GOT3 (cell line): ENCODE data around the gene CHMP4B.

Experiments used
- DNase-seq: peaks from one replicate; lab custom pipeline; 2025; ENCODE audit warnings: mixed read lengths; lab: John Stamatoyannopoulos, UW

CHMP4B gene

DNA sequence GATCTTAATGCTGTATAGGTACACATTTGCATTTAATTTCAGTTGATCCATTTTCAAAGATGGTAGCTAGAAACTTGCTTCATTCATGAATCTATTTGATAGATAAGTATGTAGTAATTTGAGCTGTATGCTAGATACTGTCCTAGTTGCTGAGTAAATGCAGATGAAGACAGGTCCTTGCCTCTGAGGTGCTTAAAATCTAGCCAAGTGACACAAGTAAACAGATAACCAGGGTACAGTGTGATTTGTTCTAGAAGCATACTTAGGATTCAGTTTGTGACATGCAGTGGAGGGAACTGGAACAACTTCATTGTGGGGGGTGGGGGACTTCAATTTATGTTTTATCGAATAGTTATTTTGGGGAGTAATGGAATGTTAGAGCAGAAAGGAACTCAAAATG lies 9.2 kb downstream of the CHMP4B start:
- no peak for DNase-seq

DNA sequence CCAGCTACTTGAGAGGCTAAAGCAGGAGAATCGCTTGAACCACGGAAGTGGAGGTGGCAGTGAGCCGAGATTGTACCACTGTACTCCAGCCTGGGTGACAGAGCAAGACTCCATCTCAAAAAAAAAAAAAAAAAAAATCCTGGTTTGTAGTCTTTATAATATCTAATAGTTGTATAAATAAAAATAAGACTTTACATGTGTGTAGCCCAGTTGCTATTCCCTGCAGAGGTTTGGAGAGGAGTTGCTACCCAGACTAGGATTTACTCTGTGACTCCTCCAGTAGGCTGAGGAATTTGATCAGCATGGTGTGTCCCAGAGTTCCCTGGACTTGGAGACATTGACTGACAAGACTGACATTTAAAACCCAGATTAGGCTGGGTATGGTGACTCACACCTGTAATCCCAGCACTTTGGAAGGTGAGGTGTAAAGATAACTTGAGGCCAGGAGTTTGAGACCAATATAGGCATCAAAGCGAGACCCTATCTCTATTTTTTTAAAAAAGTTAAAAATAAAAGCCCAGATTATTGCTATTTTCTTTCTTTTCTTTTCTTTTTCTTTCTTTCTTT lies 10.2 kb downstream of the CHMP4B start:
- no peak for DNase-seq

DNA sequence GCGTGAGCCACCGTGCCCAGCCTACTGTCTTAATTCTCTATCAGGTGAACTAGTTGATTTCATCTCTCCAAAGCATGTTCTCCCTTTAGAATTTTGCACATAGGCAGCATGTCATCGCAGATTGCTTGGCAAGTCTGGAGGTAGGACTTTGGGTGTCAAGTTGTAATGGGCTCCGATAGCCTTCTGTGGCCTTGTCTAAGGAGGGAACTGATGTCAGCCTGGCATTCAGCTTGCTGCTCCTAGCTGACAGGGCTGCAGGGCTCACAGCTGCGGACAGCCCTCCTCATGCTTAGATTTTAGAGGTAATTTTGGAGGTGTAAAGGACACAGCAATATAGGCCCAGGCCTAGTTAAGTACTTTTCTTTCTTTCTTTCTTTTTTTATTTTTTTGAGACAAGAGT lies 11.3 kb downstream of the CHMP4B start:
- no peak for DNase-seq

DNA sequence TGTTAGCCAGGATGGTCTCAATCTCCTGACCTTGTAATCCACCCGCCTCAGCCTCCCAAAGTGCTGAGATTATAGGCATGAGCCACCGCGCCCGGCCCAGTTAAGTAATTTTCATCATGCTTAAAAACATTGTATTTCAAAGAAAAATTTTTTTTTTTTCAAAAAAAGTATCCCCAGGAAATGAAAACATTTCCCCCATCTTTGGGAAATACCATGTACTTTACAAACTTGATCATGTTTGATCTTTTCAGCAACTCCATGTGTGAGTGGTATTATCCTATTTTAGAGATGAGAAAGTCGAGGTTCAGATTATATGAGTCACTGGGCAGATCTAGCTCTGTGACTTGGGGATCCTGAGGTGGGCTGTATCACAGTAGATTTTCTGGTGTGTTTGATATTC lies 11.8 kb downstream of the CHMP4B start:
- DNase-seq = no peak

DNA sequence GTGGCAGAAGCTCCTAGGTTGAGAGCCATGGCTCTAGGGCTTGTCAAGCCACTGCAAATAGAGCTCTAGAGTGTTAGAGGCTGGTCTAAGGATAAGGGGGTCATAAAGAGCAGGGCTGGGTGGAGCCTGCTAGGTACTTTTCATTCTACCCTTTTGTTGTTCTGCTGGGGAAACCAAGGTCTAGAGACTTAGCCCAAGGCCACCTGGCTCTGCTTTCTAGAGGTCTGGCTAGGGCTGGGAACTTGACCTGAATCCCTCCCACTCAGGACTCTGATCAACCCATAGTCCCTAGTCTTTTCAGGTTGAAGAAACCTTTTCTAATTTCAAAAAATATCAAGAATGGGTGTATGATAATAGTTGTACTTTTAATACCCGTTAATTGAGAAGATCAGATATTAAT lies 13.7 kb downstream of the CHMP4B start:
- no peak for DNase-seq

DNA sequence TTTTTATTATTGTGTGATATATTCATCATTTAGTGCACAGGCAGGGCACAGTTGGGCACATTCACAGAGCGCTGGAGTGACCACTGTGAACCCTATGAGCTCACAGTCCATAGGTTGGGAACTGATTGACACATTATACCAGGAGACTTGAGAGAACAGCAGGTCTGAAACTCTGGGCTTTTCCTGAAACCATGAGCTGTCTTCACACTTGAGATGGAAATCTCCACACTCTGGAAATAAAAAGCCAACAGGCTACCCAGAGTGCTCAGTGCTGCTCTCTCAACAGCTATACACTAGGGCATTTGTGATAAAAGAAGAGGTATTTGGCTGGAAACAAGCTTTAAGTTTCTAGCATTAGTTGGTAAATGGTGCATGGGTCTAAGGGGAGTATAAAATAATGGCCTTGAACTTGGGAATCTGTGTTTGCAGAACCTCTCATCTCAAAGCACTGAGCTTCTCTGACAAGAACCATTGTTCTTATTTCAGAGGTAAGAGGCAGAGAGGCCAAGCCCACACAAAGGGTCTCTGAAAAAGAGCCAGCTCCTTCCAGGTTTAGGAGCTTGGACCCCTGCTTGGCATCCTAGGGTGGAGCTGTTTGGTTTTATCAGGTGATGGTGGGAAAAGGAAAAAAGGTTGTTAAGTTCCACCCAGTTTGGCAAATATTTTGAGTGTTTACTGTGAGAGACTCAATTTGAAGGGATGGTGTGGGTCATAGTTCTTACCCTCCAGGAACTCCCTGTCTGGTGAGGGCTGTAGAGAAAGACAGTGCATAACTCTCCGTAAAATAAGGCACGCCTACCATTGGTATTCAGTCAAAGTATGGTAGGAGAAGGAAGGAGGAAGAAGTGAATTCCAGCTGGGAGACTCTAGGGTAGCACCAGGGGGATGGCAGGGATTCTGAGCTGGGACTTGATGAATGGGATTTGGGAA lies 14.5 kb downstream of the CHMP4B start:
- no peak for DNase-seq

DNA sequence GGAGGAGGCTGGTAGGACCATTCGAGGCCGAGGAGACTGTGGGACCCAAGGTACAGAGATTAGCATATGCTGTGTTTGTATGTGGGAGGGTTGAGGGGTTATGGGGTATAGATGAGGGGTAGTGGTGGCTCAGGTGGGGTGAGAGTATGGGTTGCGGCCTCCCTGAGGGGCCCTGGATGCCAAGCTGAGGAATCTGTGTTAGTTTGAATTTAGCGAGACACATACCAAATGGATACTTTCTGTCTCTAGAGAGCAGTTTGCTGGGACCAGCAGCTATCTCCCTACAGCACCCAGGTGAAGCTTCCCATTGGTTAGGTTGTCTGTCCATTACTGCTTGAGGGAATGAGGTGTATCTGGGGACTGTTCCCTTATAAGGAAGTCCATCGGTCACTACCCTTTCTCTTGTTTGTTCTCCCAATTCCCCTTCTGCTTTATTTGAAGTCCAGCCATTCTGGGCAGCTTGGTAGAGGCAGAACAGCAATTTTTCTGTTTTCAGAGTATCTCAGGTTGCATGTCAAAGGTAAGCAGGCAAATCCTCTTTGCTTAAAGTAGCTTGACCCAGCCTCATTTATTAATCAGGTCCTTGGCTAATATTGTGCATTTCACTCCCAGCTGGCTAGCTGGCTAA lies 15.2 kb downstream of the CHMP4B start:
- no peak for DNase-seq

DNA sequence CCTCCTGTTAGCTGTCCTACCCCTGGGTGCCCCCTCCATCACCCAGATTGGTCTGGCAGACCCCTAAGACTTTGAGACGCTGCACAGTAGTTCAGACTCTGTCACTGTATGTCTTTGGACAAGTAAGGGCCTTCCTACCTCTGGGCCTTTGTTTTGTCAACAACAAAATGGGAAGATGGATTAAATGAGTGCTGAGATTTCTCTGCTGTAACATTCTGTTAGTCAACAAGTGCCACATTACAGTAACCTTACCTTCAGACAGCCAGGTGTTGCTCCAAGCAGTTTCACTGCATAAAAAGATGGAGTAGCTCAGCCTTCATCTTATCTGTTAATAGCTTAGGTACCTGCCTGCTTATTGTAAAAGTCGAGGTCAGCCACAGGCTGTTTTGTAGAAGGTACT lies 16.0 kb downstream of the CHMP4B start:
- DNase-seq = no peak

DNA sequence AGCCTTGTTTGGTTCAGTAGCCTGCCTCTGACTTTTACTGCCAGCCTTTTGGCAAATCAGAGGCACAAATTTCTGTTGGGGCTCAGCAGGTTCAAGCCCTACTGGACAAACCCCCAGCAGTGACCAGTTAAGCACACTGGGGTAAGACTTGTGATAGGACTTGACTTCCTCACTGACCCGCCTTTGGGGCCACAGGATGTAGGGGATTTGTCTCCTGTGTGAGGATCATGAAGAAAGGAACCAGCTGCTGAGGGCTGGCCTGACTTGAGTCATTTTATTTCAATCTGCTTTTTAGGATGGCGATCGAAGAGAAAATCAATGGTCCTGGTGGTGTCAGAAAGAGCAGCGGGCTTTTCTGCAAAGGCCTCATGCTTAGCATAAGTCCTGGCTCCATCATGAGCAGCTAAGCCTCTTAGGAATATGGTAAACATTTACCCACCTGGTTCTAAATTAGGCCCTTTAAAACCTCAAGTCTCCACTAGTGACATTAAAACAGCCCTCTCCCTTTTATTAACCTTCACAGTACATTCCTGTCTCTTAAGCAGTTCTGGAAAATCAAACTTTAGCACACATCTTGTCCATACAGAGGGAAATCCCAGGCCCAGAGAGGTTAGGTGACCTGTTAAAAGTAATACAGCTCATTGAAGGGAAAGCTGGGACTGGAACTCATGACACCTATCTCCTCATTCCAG lies 16.6 kb downstream of the CHMP4B start:
- no peak for DNase-seq

DNA sequence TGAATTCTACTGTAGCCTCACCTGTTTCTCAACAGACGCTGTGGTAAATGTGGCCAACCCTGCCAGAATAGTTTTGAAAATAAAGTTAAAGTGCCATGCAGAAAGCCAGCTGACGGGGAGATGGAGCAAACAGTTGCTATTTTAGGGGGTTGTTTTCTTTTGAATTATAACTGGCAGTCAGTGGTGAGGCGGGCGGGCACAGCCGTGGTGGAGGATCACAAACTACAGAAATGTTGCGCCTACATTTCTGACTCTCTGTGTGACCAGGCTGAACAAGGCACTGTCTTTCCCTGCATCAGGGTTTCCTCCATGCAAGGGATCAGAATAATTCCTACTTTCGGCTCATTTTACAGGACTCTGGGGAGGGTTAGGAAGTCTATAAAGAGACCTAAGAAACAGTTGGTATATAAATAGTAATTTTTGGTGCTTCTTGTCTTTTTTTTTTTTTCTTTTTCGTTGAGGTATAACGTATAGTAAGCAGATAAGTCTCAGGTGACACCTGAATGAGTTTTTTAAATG lies 17.2 kb downstream of the CHMP4B start:
- no peak for DNase-seq

DNA sequence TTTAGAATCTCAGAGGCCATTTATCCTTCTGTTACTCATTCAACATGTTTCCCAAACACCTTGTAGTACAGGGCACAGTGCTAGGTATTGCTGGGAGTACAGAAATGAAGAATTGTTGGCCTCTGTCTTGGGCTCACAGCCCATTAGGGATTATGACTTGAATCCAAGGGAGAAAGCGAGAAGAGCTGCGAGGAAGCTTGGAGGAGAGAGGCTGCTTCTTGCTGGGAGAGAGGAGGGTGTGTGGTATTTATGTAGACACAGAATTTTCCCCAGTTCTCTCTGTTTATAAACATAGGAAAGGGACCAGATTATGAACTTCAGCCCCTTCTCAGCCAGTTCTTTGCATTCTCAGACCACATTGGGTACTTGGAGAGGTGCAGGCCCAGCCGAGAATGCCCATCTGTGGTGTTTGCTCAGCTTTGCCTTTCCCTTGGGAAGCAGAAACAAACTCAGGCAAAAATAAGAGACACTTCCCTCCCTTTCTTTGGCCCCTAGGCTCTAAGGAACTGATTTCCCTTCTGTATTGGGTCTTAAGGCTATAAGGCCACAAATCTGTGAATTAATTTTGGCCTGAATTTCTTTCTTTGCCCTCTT lies 17.9 kb downstream of the CHMP4B start:
- no peak for DNase-seq

DNA sequence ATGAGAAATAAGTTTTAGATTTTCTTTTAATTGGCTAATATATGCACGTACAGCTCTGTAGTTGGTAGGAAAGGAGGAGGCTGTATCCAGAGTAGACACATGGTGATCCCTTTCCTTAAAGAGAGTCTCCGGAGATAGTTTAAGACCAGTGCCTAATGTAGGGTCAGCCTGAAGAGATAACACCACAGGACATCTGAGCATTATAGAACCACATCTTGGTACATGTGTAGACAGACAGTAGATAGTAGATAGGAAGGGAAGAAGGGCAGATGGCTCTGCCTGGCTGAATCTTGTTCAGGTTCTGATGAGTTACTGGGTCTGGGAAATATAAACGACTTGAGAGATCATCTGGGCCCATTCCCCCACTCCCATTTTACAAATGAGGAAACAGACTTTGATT lies 18.5 kb downstream of the CHMP4B start:
- DNase-seq = no peak

DNA sequence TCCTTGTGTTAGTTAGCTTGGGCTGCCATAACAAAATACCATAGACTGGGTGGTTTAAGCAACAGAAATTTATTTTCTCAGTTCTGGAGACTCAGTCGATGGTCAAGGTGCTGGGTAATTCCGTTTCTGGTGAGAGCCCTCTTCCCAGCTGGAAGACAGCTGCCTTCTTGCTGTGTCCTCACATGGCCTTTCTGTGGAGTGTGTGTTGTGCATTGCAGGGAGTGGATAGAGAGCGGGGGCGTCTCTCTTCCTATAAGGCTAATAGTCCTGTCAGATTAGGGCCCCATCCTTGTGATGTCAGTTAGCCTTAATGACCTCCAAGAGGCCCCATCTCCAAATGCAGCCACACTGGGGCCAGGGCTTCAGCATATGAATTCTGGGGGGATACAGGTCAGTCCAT lies 19.2 kb downstream of the CHMP4B start:
- DNase-seq = no peak

DNA sequence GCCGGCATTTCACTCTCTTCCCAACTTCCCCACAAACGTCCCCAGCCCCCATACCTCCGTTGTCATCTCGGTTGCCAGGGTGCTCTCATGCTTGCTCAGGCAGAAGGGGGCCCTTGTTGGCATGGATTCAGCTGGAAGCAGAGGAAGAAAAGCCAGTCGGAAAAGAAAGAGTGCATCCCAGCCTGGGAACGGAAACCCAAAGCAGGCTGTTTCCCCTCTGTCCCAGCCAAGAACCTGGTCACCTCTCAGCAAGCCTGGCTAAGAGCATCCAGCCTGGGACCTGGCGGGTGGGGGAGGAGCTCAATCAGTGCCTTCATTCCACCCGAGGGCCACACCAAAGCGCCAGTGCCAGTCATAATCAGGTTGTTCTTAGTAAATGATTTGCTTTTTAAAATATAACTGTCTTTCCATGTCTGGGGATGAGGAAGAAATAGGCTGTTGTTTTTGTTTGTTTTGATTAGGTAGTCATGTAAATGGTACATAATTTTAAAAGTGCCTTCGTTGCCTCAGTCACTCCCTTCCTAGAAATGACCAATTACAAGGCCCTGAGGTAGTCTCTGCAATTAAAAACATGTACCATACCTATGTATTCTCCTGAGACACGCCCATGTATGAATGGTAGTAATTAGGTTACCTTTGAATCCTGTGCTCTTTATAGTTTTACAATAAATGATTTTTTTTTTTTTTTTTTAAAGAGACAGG lies 21.1 kb downstream of the CHMP4B start:
- no peak for DNase-seq

DNA sequence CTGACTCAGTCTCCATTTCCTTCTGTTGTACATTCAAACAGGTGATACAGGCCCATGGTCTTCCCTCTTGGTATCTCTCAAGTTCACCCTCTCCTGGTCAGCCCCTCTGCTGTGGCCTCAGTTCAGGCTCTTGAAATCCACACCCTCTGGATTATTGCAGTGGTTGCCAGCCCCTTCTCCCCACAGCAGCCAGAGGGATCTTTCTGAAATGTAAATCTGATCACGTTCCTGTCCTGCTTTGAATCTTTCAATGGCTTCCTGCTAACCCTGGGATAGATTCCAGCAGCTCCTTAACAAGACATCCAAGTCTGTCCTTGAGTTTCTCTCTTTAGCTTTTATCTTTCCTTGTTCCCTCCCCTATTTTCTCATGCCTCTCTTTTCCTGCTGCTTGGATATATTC lies 22.2 kb downstream of the CHMP4B start:
- no peak for DNase-seq

DNA sequence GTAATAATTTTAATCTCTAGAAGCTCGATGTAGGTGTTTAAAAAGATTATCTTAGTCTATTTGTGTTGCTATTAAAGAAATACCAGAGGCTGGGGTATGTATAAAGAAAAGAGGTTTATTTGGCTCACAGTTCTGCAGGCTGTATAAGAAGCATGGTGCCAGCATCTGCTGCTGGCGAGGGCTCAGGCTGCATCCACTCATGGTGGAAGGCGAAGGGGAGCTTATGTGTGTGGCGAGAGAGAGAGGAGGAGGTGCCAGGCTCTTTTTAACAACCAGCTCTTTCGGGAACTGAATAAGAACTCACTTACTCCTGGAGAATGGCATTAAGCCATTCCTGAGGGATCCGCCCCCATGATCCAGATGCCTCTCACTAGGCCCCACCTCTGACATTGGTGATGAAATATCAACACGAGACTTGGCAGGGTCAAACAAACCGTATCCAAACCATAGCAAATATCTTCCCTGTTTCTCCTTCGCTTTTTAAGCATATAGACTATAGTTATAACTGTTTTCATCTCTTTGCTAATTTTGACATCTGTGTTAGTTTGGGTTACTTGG lies 24.5 kb downstream of the CHMP4B start:
- no peak for DNase-seq

DNA sequence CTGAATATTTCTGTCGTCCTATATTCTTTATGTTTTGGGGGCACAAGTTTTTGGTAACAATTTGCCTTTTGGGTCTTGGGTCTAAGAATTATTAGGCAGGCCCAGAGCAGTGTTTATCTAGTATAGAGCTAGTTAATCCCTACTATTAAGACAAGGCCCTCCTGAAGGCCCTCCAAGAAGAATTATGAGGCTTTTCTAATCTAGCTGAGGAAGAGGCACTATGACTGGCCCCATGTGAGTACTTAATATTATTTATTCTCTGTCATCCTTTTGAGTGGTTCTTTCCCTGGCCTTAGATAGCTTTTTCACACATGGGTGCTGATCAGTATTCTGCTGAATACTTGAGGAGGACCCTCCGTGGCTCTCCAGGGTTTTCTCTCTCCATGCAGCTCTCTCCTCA lies 25.1 kb downstream of the CHMP4B start:
- no peak for DNase-seq

DNA sequence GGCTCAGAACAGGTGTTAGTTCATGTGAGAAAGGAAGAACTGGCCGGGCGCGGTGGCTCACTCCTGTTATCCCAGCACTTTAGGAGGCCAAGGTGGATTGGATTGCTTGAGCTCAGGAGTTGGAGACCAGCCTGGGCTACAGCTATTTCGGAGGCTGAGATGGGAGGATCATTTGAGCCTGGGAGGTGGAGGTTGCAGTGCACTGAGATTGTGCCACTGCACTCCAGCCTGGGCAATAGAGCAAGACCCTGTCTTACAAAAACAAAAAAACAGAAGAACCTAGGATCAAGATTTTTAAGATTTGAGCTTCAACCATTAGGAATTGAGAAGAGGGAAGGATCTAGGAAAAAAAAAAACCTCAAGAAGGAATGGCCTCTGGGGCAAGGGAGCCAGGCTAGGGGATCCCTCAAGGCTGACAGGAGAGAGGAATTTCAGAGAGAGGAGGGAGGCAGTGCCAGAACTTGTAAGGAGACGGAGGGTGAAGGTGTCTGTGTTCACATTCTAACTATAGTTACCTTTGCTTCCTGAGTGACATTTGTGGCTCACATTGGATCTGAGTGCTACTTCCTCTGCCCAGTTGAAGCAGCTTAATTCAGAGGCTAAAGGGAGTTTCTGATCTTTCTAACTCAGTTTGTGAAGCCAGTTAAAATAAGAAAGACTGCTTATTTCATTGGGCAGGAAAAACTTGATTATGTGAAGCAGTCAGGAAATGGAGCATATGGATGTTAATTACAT lies 26.1 kb downstream of the CHMP4B start:
- DNase-seq = no peak

DNA sequence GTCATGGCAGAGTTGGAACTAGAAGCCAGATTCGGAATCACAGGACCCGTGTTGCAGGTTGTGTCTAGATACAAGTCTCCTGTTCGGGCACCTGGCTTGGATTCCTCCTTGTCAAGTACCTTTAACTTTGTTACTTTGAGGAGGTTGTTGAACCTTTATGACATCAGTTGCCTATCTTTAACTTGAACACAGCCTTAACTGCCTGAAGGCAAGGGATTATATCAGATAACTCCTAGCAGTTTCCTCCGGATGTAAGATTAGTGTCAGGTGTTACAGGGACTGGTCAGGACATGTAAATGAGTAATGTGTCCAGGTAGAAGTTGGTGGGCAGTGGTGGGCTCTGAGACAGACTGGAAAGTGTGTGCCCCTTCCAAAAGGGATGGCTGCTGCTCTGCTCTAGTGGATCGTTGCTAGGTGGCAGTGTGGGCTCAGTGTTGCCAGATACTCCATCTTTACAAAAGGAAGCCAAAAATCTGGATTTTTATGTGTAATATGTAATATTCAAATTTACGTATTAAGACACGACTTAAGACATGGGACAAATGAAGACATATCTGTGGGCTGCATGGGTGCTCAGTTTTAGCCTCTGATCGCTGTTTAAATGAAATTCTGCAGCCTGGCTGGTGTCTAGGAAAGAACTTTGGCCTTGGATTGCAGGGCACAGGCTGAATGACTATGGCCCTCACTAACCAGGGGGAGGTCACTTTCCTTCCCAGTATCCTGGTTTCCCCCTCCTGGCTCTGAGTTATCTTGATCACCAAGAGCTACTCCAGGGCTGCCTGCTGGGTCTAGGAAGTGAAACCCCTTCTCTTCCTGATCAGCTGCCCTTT lies 27.1 kb downstream of the CHMP4B start:
- DNase-seq = no peak
